GM15510 (cell line): Measurements from ENCODE around the gene TMEM191C.

ENCODE experiments used
- POLR2A ChIP-seq: IDR thresholded peaks from 3 replicates; pipeline ENCODE4 v1.6.1; 2011; ENCODE audit warnings: borderline replicate concordance; ENCODE audit not compliant: insufficient read length; ENCODE audit errors: extremely low read depth

TMEM191C gene

GRCh38 chr22:21450320-21450831 lies 16.8 kb upstream of the TMEM191C start:
- TF ChIP-seq POLR2A = no peak

GRCh38 chr22:21450858-21451353 lies 16.3 kb upstream of the TMEM191C start:
- no peak for TF ChIP-seq POLR2A

- TF ChIP-seq POLR2A = no peak
These were observed 15.4 kb upstream of the TMEM191C start for GRCh38 chr22:21451545-21452520.

GRCh38 chr22:21455334-21456089 lies 11.7 kb upstream of the TMEM191C start:
- TF ChIP-seq POLR2A = no peak

GRCh38 chr22:21457023-21457787 lies 10.0 kb upstream of the TMEM191C start:
- TF ChIP-seq POLR2A = no peak
